Urothelium cell line (cell line): ENCODE data around the gene PRR16.

Experiments used
- DNase-seq: peaks from one replicate; pipeline ENCODE4 v3.0.0; 2011; ENCODE audit warnings: low spot score, mixed read lengths
- FAIRE-seq: peaks from 2 replicates; lab custom pipeline; 2011; peaks lifted over from hg19 to GRCh38; lab: Jason Lieb, UNC

Gene PRR16

GRCh38 chr5:120463006-120463680, 957 bp upstream of the PRR16 start:
- DNase-seq (no peak), FAIRE-seq (no peak)

DNA sequence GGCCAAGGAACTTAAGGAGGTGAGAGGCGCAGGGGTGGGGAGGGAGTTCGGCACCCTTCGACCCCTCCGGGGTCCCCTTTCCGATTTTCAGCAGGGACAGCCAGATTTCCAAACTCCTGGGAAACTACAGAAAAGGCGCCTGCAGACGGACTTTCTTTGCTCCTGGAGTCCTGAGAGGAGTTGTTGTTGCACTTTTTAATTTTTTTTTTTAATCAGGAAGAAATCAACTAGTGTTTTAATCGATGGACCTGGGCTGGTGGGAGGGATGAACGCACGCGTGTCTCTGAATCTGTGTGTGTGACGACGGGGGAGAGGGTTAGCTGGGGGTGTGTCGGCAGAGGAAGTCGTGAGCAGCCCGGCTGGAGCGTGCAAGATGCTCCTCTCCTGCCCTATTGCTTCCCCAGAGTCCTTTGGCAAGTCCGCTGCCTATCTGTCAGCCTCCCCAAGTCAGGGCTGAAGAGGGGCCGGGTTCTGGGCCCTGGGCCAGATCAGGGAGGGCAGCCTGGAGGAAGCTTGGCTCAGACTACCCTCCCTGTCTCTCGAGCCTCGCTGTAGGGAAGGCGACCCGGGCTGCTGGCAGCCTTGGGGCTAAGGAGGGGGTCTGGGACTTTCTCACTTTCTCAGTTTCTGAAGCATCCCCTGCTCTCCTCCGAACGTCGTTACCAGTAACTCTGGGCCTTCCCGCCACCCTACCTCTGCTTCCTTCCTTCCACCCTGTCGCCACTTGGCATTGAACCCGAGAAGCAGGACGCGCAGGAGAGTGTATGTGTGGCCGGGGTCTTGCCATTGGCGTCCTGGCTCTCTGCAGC, 731 bp downstream of the PRR16 start:
- peak; percentile 50 for DNase-seq
- FAIRE-seq, result no peak

DNA sequence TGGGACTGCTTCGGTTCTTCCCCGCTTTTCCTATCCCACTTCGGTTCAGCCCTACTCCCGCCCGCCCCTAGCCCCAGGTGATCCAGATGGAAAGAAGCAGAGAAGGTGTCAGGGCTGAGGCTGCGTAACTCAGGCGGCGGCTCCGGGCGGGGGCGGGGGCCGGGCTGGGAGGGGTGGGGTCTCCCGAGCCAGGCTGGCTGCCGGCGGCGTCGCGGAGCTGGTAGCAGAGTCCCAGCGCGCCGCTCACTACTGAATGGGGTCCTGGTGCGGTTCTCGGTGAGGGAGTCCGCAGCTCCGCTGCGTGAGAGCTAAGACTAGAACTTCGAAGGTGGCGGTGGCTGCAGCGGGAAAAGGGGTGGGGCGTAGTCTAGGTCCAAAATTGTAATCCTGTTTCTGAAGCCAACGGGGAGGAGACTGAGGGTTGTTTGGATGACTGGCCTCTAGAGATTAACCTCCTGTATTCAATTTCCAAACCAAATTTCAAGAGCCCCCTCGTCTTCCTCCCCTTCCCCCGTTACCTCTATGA, 1.4 kb downstream of the PRR16 start:
- DNase-seq, result peak; percentile 39
- peak; percentile 23 for FAIRE-seq

DNA sequence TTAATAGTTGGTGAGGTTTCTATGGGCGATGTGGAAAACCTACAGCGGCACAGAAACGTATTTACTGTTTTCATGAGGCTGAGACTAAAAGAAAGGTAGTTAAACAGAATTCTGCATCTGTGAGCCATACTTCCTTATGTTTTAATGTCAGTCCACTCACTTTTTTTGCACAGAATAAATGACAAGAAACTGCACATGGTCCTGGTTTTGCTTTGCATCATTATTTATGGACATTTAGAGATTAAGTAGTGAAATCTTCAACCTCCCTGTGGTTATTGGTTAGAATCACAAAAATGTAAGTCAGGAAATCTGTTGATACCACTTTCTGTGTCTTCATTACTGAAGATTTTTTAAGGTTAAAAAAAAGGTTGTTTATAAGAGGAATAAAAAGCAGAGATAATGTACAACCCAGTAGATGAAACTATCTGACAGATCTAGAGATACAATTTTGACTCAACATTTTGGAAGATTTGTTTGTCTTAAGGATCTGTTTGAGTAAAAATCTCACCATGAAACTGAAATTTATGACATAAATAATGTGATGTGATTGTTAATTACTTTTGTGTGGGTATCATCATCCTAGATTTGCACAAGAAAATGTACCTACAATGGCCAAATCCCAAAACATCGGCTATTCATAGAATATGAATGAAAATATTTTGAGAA, 2.4 kb downstream of the PRR16 start:
- FAIRE-seq, result no peak
- DNase-seq, result no peak

DNA sequence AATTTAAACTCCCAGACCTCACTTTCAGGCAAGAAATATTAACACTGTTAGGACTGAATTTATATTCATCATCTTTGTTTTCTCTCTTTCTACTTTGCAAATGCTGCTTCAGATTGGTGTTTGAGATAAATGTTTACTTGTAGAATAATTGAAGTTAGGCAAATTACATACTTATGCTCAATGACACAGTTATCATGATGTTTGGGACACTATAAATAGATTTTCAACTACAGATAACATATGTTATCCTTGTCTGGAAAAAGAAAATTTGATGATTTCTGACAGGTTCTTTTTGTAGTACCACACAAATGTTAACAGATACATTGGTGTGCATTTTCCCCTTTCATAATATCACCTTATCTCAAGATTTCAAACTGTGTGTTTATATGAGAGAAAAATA, 7.9 kb downstream of the PRR16 start:
- FAIRE-seq, result no peak

DNA sequence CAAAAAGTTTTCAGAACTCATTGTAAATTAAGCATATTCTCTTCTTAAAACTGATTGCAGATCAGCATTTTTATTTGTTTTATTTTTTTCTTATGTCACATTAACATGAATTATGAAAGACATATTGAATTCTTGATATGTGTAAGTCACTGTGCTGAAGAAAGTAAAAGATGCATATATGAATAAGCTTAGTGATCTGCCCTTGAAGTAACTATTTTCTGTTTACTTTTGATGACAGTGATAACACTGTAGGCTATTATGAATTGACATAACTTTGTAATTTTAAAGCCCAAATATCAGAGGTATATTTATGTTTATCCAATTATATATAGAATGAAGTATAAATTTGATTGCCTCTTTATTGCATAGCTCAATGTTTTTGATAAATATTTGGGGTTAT, 8.8 kb downstream of the PRR16 start:
- FAIRE-seq (no peak), DNase-seq (no peak)

More for the DNA sequence above, 7.9 kb downstream of the PRR16 start:
- DNase-seq, result no peak

- no peak for DNase-seq
- FAIRE-seq, result no peak
Observed at GRCh38 chr5:120473332-120473731, 9.2 kb downstream of the PRR16 start.

- FAIRE-seq (no peak), DNase-seq (no peak)
Observed at GRCh38 chr5:120476063-120476462, 12.0 kb downstream of the PRR16 start.

GRCh38 chr5:120479066-120479465, 15.0 kb downstream of the PRR16 start:
- no peak for FAIRE-seq

DNA sequence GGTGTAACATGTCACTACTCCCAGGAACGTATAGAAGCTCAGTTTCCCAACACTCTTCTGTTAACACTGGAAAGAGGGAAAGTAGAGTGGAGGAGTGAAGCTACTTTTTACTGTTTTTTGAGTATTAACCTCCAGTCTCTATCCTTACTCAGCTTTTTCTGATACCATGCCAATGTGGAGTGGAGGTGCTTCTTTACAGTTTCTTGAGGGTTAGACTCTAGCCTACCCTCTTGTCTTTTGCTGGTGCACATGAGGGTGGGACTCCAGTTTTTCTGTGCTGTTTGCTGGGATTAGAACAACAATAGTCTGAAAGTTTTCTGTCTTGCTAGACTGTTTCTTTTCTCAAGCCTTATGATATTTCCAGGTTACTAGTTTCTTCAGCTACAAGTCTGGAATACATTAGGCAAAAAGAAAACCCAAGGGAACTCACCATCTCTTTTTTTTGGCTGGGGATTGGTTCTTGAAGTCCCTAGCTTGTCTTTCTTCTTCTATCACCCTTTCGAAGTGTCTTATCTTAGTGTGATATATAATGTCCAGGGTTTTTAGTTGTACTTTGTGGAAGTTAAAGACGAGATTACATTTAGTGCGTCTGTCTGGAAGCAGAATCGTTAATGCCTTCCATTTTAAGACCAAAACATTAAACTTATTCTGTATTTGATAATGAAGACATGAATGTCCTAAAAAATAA, 35.9 kb downstream of the PRR16 start:
- DNase-seq (no peak), FAIRE-seq (no peak)

More at GRCh38 chr5:120479066-120479465, 15.0 kb downstream of the PRR16 start:
- DNase-seq, result no peak

- no peak for FAIRE-seq
- no peak for DNase-seq
Observed at GRCh38 chr5:120502531-120502930, 38.4 kb downstream of the PRR16 start.

- FAIRE-seq, result no peak
Observed at GRCh38 chr5:120503341-120503740, 39.2 kb downstream of the PRR16 start.

DNA sequence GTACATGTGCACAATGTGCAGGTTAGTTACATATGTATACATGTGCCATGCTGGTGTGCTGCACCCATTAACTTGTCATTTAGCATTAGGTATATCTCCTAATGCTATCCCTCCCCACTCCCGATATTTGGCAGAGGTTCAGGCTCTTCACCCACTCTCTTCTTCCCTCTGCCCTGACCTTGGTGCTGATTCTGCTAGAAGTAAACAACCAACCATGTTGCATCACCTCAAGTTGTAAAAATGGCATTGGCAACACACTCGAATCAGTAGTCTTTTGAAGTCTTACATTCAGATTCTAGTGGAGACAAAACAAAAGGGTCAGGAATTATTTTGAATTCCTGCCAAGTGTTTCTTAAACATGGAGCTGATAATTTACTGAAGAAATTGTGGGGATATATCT, 40.0 kb downstream of the PRR16 start:
- DNase-seq, result no peak
- FAIRE-seq, result no peak

More at GRCh38 chr5:120503341-120503740, 39.2 kb downstream of the PRR16 start:
- DNase-seq, result no peak

DNA sequence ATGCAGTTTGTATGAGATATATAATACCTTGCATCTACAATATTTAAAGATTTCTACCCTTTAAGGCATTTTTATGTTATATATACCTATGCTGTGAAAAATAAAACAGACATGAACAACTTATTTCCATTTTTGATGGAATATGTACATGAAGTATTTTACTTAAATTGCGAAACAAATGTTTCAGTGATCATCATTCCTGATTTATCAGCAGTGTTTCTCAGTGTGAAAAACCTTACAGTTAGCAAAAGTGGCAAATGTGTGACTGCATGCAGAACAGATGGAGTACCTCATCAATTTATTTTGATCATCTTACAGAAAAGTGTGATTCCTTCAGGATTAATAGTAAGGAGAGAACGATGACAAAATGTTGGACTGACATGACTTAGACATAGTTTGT, 43.1 kb downstream of the PRR16 start:
- FAIRE-seq (no peak), DNase-seq (no peak)

- no peak for DNase-seq
- FAIRE-seq, result no peak
Observed at GRCh38 chr5:120507800-120508463, 43.8 kb downstream of the PRR16 start.

GRCh38 chr5:120509053-120509452, 45.0 kb downstream of the PRR16 start:
- DNase-seq (no peak), FAIRE-seq (no peak)

- no peak for FAIRE-seq
- no peak for DNase-seq
Observed at GRCh38 chr5:120510098-120510637, 46.1 kb downstream of the PRR16 start.

GRCh38 chr5:120510994-120511686, 47.0 kb downstream of the PRR16 start:
- DNase-seq, result no peak
- no peak for FAIRE-seq

DNA sequence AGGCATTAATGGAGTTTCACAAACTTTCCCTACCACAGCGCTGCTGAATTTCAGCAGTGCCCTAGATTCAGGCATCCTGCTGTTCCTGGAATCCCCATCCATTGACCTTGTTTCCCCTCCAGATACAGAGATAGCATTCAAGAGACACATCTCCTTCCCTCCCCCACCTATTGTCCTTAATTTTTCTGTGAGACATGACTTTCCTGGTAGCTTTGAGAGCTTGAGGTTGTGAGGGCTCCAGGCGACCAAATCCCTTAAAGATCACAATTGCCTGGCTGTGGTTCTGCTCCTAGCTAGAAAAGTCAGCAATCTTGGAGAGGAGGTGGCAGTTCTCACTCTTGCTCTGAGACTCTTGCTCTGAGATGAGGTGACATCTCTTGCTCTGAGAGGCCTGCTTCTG, 48.0 kb downstream of the PRR16 start:
- no peak for DNase-seq
- FAIRE-seq, result no peak
